ENCODE results near the gene PLCL2. TPM values are rescaled to one million over a fixed set of nuclear protein-coding genes. Genes with fewer than 3 reads are reported as not detected.

PLCL2 gene
- total and polyA plus RNA-seq, 2 donors (not counting 3 experiments of a cell fraction or from before 2014, with no cell fraction given): 2.3 to 10.7 TPM

DNA sequence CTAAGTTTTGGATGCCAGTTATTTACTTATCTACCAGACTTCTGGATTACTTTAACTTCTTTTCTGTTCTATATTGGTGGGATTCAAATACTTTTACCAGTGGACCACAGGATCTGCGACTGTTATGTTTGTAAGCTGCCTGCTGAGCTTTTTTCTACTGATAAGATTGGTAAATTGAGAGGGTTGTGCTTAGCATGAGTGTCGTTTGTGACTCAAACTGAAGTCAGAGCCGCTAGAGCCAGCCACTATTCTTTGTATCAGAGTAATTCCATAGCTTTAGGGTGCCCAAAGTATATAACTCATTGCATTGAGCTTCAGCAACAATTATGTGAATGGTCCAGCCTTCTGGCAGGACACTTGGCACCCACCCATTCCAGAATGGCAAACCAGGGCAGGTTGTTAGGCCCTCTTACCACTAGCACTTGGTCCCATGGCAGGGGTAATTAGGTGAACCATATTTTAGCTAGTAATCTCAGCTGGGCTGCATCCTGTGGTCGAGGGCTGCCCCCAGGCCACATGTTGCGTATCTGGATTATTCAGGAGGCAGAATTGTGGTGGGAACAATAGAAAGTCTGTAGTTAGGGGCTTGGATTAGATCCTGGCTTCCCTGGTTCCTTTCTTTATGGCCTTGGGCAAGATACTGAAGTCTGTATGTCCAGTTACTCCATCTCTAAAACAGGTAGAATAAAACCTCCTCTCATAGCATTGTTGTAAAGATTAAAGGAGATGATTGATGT is 6.0 kb downstream of the PLCL2 start:
- dilution Hi-C loops (cut with MboI; ENCODE audit: extremely low pct_ligation_motif_present, low sequenced_read_pairs) (no loop called here), intact Hi-C loops (cut with micrococcal nuclease) (no loop called here)
- Histone ChIP-seq H3K27ac (ENCODE audit: insufficient read depth, low read depth, low read length) (no peak overlapping the region), H3K9me3 (replicated peaks; ENCODE audit: control insufficient read depth, insufficient read depth, low read length) (no peaks in the 10 kb centered on the region), H3K4me1 (ENCODE audit: control insufficient read depth, extremely low read depth, insufficient read depth, low read length) (peaks cover 8% of the 10 kb centered on the region), H3K4me2 (ENCODE audit: insufficient read depth, low read length) (no peak overlapping the region), H4K20me1 (replicated peaks; ENCODE audit: control insufficient read depth, extremely low read depth, insufficient read depth, low read length) (no peaks in the 10 kb centered on the region), H3K79me2 (ENCODE audit: control insufficient read depth, insufficient read depth, low read length) (peaks cover 20% of the 10 kb centered on the region), H3K27me3 (ENCODE audit: control insufficient read depth in 2 of 2, insufficient read depth in 2 of 2, low read length in 2 of 2) (no peaks in the 10 kb centered on the region), H2AFZ (ENCODE audit: low read depth, low read length) (no peak overlapping the region), H3K36me3 (ENCODE audit: control insufficient read depth in 2 of 2, extremely low read depth in 1 of 2, insufficient read depth in 2 of 2, low read length in 2 of 2) (no peaks in the 10 kb centered on the region), H3K9ac (replicated peaks; ENCODE audit: extremely low read depth, insufficient read depth, low read length) (no peak overlapping the region), H3K9me1 (replicated peaks; ENCODE audit: control insufficient read depth, extremely low read depth, insufficient read depth, low read length) (no peaks in the 10 kb centered on the region), H3K4me3 (replicated peaks in 1 of 3; ENCODE audit: insufficient read depth in 1 of 3, low read depth in 1 of 3, low read length in 3 of 3) (no peak overlapping the region)
- TF ChIP-seq, protein P1, sequence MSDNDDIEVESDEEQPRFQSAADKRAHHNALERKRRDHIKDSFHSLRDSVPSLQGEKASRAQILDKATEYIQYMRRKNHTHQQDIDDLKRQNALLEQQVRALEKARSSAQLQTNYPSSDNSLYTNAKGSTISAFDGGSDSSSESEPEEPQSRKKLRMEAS (IDR thresholded peaks at IDR 0.05; ENCODE audit: insufficient read depth, insufficient read length): no peak
- ChIA-PET CTCF (interaction anchor here (2.4 kb wide), 1 partner anchor 62 kb away, joined by 6 read pairs; no protein-coding TSS in a partner anchor), POLR2A (no interaction called here)
- no TSS peak for BruUV-seq (replicated peaks)
- DNase-seq (ENCODE audit: low read depth, low spot score) (no peak), FAIRE-seq (no peak)

DNA sequence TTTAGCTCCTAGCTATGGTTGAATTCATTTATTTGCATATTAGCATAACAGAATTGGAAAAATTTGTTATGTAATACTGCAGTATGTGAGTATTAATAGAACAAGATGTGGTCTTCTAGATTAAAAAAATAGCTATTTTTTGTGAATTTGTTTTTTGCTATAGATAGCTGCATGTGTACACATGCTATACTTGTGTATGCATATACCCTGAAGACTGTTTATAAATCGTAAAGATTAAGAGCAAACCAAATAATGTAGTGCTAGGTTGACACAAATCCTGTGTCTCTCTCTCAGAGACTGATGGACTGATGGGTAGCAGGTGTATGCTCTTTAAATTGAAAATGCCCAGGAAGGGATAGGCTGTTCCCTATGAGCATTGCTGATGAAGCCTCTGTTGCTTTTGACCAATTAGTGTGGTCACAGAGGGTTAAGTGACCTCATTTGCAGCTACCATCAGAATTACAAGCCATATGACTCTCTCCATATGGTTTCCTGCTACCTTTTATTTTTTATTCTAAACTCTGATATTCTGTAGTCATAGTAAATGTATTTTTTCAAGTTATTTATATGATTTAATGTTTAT is 9.0 kb downstream of the PLCL2 start:
- intact Hi-C loops (cut with micrococcal nuclease): no loop called here
- BruUV-seq (replicated peaks): no TSS peak
- Histone ChIP-seq H3K4me1 (ENCODE audit: control insufficient read depth, extremely low read depth, insufficient read depth, low read length) (no peaks in the 10 kb centered on the region), H2AFZ (ENCODE audit: low read depth, low read length) (no peak overlapping the region), H3K79me2 (ENCODE audit: control insufficient read depth, insufficient read depth, low read length) (peaks cover 16% of the 10 kb centered on the region), H3K4me2 (ENCODE audit: insufficient read depth, low read length) (no peak overlapping the region), H3K4me3 (replicated peaks in 1 of 3; ENCODE audit: insufficient read depth in 1 of 3, low read depth in 1 of 3, low read length in 3 of 3) (no peak overlapping the region), H3K27me3 (ENCODE audit: control insufficient read depth in 2 of 2, insufficient read depth in 2 of 2, low read length in 2 of 2) (no peaks in the 10 kb centered on the region), H3K36me3 (ENCODE audit: control insufficient read depth in 2 of 2, extremely low read depth in 1 of 2, insufficient read depth in 2 of 2, low read length in 2 of 2) (no peaks in the 10 kb centered on the region), H3K27ac (ENCODE audit: insufficient read depth, low read depth, low read length) (no peak overlapping the region), H3K9me3 (replicated peaks; ENCODE audit: control insufficient read depth, insufficient read depth, low read length) (no peaks in the 10 kb centered on the region), H4K20me1 (replicated peaks; ENCODE audit: control insufficient read depth, extremely low read depth, insufficient read depth, low read length) (no peaks in the 10 kb centered on the region), H3K9ac (replicated peaks; ENCODE audit: extremely low read depth, insufficient read depth, low read length) (no peak overlapping the region), H3K9me1 (replicated peaks; ENCODE audit: control insufficient read depth, extremely low read depth, insufficient read depth, low read length) (no peaks in the 10 kb centered on the region)
- dilution Hi-C loops (cut with MboI; ENCODE audit: extremely low pct_ligation_motif_present, low sequenced_read_pairs): no loop called here
- CTCF ChIA-PET: interaction anchor here (0.8 to 1.9 kb wide), 4 partner anchors 9 to 336 kb away, joined by 3 to 8 read pairs (median 4); partner anchors contain the start of gene PLCL2
- no peak for DNase-seq (ENCODE audit: low read depth, low spot score)
- no peak for FAIRE-seq
- TF ChIP-seq POLR2AphosphoS5 (IDR thresholded peaks at IDR 0.05; ENCODE audit: insufficient read depth, low read depth, low read length) (no peak), MYC (IDR thresholded peaks at IDR 0.05; ENCODE audit: low read depth, low read length) (no peak), FOS (IDR thresholded peaks at IDR 0.05; ENCODE audit: borderline replicate concordance, insufficient read depth, low read length) (no peak), EZH2 (IDR thresholded peaks at IDR 0.05; ENCODE audit: borderline replicate concordance, low read depth, low read length, severe bottlenecking) (no peak), JUN (IDR thresholded peaks at IDR 0.05; ENCODE audit: borderline replicate concordance, insufficient read depth, insufficient read length, low read depth) (no peak), POLR2A (IDR thresholded peaks at IDR 0.05; ENCODE audit: low read depth, low read length) (no peak), GATA2 (IDR thresholded peaks at IDR 0.05; ENCODE audit: insufficient read depth, insufficient read length, low read depth, low read length) (no peak)
- TF ChIP-seq, protein P2, sequence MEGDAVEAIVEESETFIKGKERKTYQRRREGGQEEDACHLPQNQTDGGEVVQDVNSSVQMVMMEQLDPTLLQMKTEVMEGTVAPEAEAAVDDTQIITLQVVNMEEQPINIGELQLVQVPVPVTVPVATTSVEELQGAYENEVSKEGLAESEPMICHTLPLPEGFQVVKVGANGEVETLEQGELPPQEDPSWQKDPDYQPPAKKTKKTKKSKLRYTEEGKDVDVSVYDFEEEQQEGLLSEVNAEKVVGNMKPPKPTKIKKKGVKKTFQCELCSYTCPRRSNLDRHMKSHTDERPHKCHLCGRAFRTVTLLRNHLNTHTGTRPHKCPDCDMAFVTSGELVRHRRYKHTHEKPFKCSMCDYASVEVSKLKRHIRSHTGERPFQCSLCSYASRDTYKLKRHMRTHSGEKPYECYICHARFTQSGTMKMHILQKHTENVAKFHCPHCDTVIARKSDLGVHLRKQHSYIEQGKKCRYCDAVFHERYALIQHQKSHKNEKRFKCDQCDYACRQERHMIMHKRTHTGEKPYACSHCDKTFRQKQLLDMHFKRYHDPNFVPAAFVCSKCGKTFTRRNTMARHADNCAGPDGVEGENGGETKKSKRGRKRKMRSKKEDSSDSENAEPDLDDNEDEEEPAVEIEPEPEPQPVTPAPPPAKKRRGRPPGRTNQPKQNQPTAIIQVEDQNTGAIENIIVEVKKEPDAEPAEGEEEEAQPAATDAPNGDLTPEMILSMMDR (IDR thresholded peaks at IDR 0.05; ENCODE audit: extremely low read depth in 1 of 2, insufficient read depth in 1 of 2, low read depth in 1 of 2, low read length in 2 of 2): no peak
- TF ChIP-seq, protein P1 (IDR thresholded peaks at IDR 0.05; ENCODE audit: insufficient read depth, insufficient read length): no peak
- POLR2A ChIA-PET: no interaction called here
